Thymus (tissue), 11 donors: Measurements from ENCODE around the gene C12orf57. TPM values are rescaled to one million over a fixed set of nuclear protein-coding genes. Genes with fewer than 3 reads are reported as not detected.
"Not testable (repeated sequence)": the region's sequence is repeated elsewhere in the genome, so short reads cannot be mapped to it uniquely, and the experiment has no call there.

ENCODE experiments used
- DNase-seq, 9 donors: peaks; one replicate each; pipeline ENCODE4 v3.0.0-alpha.2; 2013; ENCODE audit warnings: low spot score in 9 of 9, low read depth in 6 of 9, missing footprints in 1 of 9
- H3K27ac ChIP-seq, 2 donors: one replicate each; pipeline ENCODE4 v1.5.1; 2013; ENCODE audit warnings: control low read depth in 1 of 2, low read depth in 1 of 2, low read length in 1 of 2, mild to moderate bottlenecking in 1 of 2, moderate library complexity in 1 of 2
- H3K27me3 ChIP-seq, 2 donors: one replicate each; pipeline ENCODE4 v1.5.1; 2013; ENCODE audit warnings: low read length in 1 of 2; ENCODE audit not compliant: control insufficient read depth in 2 of 2, insufficient read depth in 1 of 2
- H3K36me3 ChIP-seq, 2 donors: one replicate each; pipeline ENCODE4 v1.5.1; 2013; ENCODE audit warnings: low read length in 1 of 2, mild to moderate bottlenecking in 1 of 2, moderate library complexity in 1 of 2; ENCODE audit not compliant: control insufficient read depth in 2 of 2, insufficient read depth in 2 of 2
- H3K4me1 ChIP-seq, 2 donors: one replicate each; pipeline ENCODE4 v1.5.1; 2013; ENCODE audit warnings: low read length in 2 of 2; ENCODE audit not compliant: control insufficient read depth in 2 of 2, insufficient read depth in 2 of 2
- H3K4me3 ChIP-seq, 2 donors: one replicate each; pipeline ENCODE4 v1.5.1; 2013; ENCODE audit warnings: low read length in 2 of 2, control low read depth in 1 of 2, mild to moderate bottlenecking in 1 of 2
- H3K9me3 ChIP-seq, 2 donors: one replicate each; pipeline ENCODE4 v1.5.1; 2013; ENCODE audit warnings: low read length in 1 of 2, mild to moderate bottlenecking in 1 of 2; ENCODE audit not compliant: control insufficient read depth in 2 of 2, insufficient read depth in 1 of 2
- WGBS: extraction: QIAGEN DNeasy Blood & Tissue Kit; methylation state at CpG from one replicate; pipeline ENCODE4 v1.1.7; 2013; 5-methylcytosine and 5-hydroxymethylcytosine counted together
- polyA plus RNA-seq: library from polyadenylated mRNA; stranded (reverse); fragments of 200-250 nt; gene quantifications from one replicate; pipeline ENCODE4 v1.2.3, GENCODE V29; 2013
- total RNA-seq: library from RNA; stranded (reverse); fragments of 120-200 nt; gene quantifications from one replicate; pipeline ENCODE4 v1.2.4, GENCODE V29; 2013
- donor health status: healthy.

The C12orf57 gene
- total and polyA plus RNA-seq, 2 donors, result 421 to 446 TPM

DNA sequence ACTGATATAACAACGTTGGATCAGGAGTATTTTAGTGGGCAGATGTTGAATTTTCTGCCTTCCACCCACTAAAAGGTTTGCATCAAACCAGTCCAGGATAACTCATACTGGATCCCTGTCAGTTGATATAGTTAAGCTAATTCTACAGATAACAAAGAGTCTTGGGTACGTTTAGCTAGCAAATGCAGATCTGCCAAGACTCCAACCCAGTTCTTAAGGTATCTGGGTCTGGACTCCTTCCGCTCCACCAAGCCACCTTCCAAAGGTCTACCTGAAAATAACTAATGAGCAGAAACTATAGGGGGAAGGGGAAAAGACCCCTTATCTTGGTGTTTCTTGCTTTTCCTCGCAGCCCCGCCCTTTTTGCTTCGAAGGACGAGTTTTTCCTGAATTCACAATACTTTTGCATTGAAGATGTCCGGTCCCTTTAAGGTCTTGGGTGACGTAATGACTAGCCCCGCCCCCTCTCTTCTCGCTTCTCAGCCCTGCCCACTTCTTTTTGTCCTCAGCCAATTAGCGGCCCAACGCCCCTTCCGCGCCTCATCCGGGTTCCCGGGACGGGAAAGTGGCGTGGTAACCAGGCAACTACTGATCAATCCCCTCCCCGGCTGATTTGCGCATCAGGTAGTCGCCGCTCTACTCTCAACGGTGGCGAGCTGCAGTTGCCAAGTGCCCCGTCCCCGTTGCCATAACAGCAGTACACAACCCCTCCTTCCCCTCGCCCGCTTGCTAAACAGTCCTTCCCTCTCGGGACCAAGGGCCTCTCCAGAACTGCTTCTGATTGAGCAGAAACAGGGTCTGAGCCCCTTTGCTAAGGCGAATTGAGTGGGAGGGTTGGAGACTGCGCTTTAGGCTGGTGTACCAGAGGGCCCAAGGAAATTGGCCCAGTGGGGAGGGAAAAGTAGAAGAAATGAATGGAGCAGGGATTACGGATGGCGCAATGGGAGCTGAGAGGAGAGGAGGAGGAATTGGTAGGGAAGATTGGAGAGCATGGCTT lies 39.2 kb upstream of the C12orf57 start, which contains the start of gene LRRC23:
Gene LRRC23, plus strand, starts transcription at position 543 of the 997 bp plus-strand sequence. CDS start 812 bp downstream, outside the sequence.
- peak; percentile 83 to 97 (median 92) for DNase-seq
- peaks cover 10 to 16% of the 10 kb centered on the region in 2 donors for H3K4me1 ChIP-seq
- 9% methylated on average over 34 of the region's 34 CpGs for WGBS
- H3K27me3 ChIP-seq, result no peaks in the 10 kb centered on the region
- H3K36me3 ChIP-seq, result no peaks in the 10 kb centered on the region
- no peaks in the 10 kb centered on the region for H3K9me3 ChIP-seq
- peak within 1 kb of the TSS; percentile 70 to 78 for H3K27ac ChIP-seq
- H3K4me3 ChIP-seq, result peak within 1 kb of the TSS; percentile 73 to 77

- no peaks in the 10 kb centered on the region for H3K9me3 ChIP-seq
- H3K27ac ChIP-seq, result no peak overlapping the region
- peaks cover 10 to 13% of the 10 kb centered on the region in 2 donors for H3K4me1 ChIP-seq
- H3K27me3 ChIP-seq, result no peaks in the 10 kb centered on the region
- H3K36me3 ChIP-seq, result no peaks in the 10 kb centered on the region
- 91% methylated on average over 5 of the region's 5 CpGs for WGBS
- no peak for DNase-seq
- peak overlapping the region in 1 of 2 donors; percentile 77 for H3K4me3 ChIP-seq
Measured at GRCh38 chr12:6905414-6906040, 38.3 kb upstream of the C12orf57 start.

GRCh38 chr12:6908141-6908540 lies 35.7 kb upstream of the C12orf57 start:
- not testable (repeated sequence) for H3K4me3 ChIP-seq, H3K36me3 ChIP-seq, H3K9me3 ChIP-seq, DNase-seq, H3K27ac ChIP-seq
- H3K27me3 ChIP-seq, result peaks cover 0 to 13% of the 10 kb centered on the region in 2 donors
- H3K4me1 ChIP-seq, result peaks cover 10 to 13% of the 10 kb centered on the region in 2 donors
- WGBS, result 97% methylated on average over 11 of the region's 11 CpGs

DNA sequence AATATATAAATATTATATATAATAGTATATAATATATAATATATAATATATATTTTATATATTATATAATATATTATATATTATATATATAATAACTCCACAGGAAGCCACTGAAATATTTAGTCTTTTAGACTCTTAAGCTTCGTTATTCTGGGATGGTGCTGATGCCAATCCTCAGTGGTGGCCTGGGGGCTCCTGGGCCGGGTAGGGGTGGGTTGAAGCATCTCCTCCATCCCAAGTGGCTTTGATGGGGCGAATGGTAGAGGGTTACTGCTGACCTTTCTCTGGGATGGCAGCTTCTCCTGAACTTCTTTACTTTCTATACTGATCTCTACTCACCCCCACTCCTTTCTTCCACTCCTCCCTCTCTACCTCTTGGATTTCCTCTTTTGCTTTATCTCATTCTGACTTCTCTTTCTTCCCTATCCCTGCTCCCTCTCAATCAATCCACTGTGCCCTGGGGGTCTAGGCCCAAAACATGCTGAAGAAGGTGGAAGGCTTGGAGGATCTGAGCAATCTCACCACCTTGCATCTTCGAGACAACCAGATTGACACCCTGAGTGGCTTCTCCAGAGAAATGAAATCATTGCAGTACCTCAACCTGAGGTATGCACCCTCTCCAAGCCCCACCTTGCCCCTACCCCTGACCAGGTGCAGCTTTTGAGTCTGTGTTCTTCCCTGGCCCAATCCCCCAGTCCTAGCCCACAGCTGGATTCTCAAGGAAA lies 34.2 kb upstream of the C12orf57 start:
- no peak overlapping the region for H3K4me3 ChIP-seq
- DNase-seq, result no peak
- no peaks in the 10 kb centered on the region for H3K36me3 ChIP-seq
- no peak overlapping the region for H3K27ac ChIP-seq
- H3K27me3 ChIP-seq, result peaks cover 0 to 20% of the 10 kb centered on the region in 2 donors
- peaks cover 8 to 15% of the 10 kb centered on the region in 2 donors for H3K4me1 ChIP-seq
- H3K9me3 ChIP-seq, result no peaks in the 10 kb centered on the region
- 96% methylated on average over 4 of the region's 4 CpGs for WGBS

GRCh38 chr12:6912164-6912935 lies 31.5 kb upstream of the C12orf57 start:
- WGBS, result 95% methylated on average over 15 of the region's 15 CpGs
- Histone ChIP-seq H3K27me3 (peaks cover 0 to 30% of the 10 kb centered on the region in 2 donors), H3K9me3 (no peaks in the 10 kb centered on the region), H3K4me1 (peaks cover 15 to 20% of the 10 kb centered on the region in 2 donors), H3K36me3 (peaks cover 7 to 8% of the 10 kb centered on the region in 2 donors), H3K27ac (no peak overlapping the region), H3K4me3 (no peak overlapping the region)
- DNase-seq, result no peak

DNA sequence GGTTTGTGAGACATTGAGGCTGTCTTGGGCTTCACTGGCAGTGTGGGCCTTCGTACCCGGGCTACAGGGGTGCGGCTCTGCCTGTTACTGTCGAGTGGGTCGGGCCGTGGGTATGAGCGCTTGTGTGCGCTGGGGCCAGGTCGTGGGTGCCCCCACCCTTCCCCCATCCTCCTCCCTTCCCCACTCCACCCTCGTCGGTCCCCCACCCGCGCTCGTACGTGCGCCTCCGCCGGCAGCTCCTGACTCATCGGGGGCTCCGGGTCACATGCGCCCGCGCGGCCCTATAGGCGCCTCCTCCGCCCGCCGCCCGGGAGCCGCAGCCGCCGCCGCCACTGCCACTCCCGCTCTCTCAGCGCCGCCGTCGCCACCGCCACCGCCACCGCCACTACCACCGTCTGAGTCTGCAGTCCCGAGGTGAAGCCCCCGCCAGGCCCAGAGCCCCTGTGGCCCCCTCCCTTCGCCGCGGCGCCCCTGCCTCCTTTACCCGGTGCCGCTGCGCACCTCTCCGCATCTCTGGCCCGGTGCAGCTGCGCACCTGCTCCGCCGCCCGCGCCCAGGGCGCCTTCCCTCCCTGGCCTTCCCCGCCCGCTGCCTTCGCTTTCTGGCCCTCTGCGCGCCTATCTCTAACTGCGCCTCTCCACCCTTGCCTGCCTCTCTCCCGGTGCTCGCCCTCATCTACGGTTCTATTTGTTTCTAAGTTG lies 29.4 kb upstream of the C12orf57 start, which contains the start of gene ENO2:
Gene ENO2, plus strand, starts transcription at position 335 of the 701 bp plus-strand sequence. CDS start 1,253 bp downstream, outside the sequence.
- H3K4me3 ChIP-seq, result peak within 1 kb of the TSS; percentile 55 to 89
- peaks cover 15 to 20% of the 10 kb centered on the region in 2 donors for H3K4me1 ChIP-seq
- H3K27ac ChIP-seq, result peak within 1 kb of the TSS; percentile 55 to 64
- H3K36me3 ChIP-seq, result peaks cover 15% of the 10 kb centered on the region in 2 donors
- H3K27me3 ChIP-seq, result peaks cover 0 to 30% of the 10 kb centered on the region in 2 donors
- no peaks in the 10 kb centered on the region for H3K9me3 ChIP-seq
- peak in 4 of 9 donors; percentile 59 to 84 (median 69) for DNase-seq
- under 1% methylated on average over 68 of the region's 68 CpGs for WGBS

DNA sequence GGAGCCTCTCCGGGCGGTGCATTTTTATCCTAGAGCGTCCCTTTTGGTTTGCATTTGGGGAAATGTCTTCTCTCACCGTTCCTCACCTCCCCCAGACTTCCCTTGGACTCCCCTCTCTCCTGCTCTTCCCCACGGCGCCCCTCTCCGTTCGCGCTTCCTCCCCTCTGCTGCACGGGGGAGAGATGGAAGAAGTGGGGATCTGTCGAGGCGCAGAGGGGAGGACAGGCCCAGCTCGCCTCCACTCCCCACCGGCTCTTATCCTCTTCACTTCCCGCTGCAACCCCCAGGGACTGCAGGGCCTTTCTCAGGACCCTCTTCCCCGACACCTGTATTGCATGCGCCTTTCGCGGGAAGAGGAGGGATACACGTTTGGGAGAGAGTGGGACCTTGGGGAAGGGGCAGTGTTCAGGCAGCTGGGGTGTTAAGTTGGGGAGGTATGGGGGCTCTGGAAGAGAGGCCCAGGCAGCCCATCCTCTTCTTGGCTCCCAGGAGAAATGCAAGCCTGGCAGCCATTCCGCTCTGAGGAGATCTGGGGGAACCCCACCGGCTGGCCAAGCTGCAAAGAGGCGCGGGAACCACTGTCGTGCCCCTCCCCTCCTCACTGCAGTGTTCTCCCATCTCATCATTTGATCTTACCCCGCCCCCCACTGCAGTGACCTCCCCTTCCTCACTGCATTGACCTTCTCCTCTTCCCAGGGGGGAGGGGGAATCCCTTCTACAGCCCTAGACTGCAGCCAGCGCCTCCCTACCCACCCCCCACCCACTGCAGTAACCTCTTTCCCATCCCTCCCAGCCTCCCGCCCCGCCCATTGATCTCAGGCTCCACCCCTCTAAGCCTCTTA lies 28.7 kb upstream of the C12orf57 start:
- DNase-seq, result no peak
- Histone ChIP-seq H3K36me3 (peaks cover 18 to 20% of the 10 kb centered on the region in 2 donors), H3K4me3 (peak overlapping the region; percentile 55 to 89), H3K9me3 (no peaks in the 10 kb centered on the region), H3K4me1 (peaks cover 15 to 24% of the 10 kb centered on the region in 2 donors), H3K27me3 (peaks cover 0 to 30% of the 10 kb centered on the region in 2 donors), H3K27ac (no peak overlapping the region)
- WGBS, result 34% methylated on average over 29 of the region's 29 CpGs
